IPS-NIHi7 (cell line): Measurements from ENCODE around the gene FASTKD2.
"Not testable (repeated sequence)": the region's sequence is repeated elsewhere in the genome, so short reads cannot be mapped to it uniquely, and the experiment has no call there.

Experiments used
- DNase-seq: peaks from one replicate; pipeline ENCODE4 v3.0.0; 2012; ENCODE audit warnings: mixed read lengths; ENCODE audit errors: extremely low spot score

Gene FASTKD2

DNA sequence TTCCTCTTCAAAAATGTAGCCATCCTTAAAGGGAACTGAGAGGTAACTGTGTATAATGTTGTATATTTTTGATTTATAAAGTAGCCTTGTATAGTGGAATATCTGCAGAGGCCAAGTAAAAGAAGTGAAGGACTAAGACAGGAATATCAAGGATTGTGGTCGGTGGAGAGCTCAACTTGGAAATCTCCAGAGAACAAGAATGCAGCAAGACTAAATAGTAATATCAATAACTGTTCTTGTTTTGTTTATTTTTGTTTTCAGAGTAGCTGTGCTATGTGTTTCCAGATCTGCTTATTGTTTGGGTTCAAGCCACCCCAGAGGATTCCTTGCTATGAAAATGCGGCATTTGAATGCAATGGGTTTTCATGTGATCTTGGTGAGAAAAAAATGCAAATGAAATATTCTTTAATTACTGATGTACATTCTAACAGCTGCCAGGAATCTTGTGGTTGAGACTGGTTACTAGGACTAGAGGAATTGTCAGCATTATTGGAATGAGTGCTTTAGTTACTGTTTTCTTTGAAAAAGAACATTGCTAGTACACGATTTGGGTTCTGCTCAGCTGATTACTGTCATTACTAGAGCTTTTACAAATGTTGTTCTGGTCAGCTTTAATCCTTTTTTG, 25.0 kb downstream of the FASTKD2 start:
- DNase-seq, result no peak

DNA sequence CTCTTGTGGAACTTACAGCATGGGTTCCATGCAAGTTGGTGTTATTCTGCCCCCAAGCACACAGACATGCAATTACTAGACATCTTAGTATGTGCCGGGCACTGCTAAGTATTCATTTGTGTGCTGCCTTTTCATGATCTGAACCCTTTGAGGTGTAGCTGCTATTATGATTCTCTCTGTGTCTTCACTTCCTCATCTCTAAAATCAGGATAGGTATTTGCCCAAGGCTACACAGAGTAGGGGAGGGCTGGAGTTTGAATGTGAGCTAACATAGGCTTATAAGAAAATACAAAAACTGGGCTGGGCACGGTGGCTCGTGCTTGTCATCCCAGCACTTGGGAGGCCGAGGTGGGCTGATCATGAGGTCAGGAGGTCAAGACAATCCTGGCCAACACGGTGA, 27.2 kb downstream of the FASTKD2 start:
- DNase-seq, result no peak

DNA sequence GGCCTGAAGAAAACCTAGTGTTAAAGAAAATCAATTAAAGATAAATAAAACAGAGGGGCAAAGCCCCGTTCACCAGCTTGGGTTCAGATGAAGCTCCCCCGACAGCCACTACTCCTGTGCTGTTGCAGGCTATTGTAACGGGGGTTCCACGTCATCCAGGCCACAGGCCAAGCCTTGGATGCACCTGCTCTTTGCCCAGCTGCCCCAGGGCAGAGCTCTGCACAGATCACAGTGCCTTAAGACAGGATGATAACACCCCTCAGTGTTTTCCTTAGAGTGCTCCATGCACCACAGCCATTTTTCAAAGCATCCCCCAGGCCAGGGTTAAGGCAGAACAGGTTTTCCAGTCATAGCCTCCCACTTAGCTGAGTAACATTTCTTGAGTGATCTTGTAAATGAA, 32.0 kb downstream of the FASTKD2 start:
- no peak for DNase-seq

DNA sequence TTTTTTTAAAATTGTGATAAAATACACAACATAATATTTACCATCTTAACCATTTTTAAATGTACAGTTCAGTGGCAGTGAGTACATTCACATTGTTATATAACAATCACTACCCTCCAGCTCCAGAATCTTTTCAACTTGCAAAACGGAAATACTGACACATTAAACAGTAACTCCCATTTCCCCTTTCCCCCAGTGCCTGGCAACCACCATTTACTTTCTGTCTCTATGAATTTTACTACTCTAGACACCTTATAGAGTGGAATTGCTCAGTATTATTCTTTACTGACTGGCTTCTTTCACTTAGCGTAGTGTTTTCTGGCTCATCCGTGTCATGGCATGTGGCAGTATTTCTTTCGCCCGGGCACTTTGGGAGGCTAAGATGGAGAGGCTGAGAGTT, 32.6 kb downstream of the FASTKD2 start:
- no peak for DNase-seq

DNA sequence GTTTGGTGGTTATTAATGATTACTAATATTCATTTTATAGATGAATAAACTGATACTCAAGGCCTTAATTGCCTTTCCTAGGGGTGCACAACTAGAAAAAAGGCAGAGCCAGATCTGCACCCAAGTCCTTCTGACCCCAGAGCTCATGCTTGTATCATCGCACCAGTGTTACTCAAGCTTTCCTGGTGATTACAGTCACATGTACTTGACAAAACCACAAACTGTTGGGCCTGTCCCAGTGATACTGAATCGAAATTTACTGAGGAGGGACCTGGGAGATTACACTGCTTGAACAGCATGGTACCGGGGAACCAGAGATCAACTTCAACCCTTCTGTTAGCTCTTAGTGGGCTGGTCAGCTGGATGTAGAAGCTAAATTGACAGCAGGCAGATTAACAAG, 33.7 kb downstream of the FASTKD2 start:
- DNase-seq, result no peak

DNA sequence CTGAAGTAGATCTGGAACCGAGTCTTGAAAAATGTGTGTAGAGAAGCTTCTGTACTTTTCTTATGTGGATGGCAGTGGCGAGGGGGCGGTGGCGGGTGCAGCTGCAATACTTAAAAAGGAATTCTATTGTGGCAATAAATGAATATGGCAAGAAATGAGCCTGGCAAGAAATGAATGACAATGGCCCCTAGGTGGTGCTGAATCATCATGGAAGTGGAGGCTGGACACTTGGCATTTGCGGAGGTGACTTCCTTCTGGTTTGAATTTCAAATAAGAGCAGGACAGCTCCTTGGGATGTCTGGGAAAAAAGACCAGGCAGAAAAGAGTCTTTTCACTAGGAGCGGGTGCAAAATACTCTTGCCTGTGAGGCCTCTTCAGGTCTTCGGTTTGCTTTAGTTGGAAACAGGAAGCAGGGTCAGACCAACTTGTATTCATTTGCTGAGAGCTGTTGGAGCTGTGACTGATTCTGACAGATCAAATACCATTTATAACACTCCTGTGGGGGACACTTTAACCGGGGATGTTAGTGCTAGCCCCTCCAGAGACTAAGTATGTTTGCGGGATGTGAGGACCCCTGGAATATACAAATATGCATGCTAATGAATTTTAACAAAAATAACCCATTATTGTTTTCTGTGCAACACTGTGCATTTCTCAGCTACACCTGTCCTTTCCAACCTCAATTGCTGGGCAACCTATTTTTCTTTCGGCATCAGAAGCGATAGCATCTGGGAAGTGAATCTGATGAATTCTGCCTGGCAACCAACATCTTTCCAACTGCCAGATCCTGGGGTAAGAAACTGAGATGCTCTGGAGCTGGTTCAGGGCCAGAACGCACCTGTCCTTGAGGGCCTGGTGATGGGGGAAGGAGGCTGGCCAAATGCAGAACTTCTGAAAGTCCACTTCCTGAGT, 35.4 kb downstream of the FASTKD2 start:
- DNase-seq, result peak; percentile 64

DNA sequence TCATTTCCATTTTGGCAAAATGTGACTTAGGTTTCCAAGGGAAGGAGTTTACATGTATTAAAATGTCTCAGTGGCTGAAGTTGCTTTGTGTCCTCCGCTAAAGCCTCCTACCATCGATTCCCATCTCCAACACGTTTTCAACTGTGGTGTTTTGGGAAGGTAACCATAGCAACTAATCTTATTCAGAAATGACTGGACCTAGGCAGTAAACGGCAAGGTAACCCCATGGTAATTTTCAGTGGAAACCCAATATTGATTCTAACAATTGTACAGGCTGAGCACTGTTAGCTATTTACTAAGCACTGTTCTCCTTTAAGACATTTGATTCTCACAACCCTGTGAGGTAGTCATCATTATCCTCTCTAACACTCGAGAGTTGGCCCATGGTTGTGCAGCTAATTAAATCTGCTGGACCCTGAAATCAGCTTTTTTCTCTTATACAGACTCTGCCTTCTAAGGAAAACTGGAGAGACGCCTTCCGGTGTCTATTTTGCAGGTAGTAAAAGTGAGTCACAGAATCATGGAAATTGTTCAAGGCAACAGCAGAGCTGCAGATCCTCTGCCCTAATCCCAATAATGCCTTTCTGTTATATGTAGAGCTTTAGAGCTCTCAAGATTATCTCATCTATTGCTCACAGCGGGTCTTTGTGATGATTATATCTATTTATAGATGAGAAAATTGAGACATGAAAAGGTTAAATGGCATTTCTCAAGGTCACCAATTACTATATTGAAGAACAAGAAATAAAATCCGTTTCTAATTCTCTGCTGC, 36.2 kb downstream of the FASTKD2 start:
- DNase-seq, result no peak

DNA sequence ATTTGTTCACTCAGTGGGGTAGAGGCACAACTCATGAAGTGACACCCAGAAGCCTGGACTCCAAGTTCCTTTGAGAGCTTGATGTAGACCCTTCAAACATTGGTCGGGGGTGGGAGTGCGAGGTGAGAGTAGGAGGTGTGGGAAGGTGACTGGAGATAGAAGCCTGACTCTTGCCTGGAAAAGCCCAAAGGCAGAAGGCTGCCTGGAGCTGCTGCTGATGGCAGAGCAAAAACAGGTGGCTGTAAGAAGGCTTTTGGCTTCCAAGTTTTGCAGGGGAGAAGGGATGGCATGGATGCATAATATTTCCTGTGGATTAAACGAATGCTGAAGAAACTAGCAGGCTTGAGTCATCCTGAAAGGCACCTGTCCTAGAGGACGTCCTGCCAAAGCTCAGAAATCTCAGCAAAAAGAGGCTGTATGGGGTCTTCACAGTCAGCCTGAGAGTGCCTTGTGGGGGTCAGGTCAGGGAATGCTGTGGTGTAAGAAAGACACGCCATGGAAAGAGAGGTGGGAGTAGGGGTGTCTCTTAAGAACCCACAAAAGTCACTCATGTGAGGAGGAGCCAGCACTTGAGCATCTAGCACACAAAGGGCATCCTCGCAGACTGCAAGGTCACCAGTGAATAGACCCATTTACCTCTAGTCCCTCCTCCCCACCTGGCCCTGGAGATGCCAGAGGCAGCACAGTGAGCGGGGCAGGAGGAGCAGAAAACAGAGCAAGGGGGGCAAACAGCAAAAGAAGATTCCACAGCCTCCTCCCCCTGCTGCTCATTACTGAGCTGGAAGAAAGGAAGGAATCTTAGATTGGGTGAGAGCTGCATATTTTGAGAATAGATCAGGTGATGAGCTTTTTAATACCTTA, 37.5 kb downstream of the FASTKD2 start:
- peak; percentile 18 for DNase-seq

DNA sequence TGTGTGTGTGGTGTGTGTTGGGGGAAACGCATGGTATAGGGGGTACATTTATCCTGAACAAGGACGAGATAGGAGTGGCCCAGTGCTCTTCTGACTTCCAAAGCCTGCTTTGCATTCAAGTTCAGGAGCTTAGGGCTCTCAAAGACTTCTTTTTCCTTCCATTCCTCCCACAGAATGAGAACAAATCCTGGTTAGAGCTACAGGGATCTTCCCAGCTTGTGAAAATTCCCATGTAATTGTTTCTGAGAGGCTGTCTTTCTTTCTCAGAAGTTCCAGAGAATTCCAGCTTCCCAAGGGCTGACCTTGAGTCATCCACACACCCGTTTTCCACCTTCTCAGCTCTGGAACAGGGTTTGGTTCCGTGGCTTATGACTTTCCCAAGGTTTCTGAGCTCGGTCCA, 38.9 kb downstream of the FASTKD2 start:
- DNase-seq, result no peak

DNA sequence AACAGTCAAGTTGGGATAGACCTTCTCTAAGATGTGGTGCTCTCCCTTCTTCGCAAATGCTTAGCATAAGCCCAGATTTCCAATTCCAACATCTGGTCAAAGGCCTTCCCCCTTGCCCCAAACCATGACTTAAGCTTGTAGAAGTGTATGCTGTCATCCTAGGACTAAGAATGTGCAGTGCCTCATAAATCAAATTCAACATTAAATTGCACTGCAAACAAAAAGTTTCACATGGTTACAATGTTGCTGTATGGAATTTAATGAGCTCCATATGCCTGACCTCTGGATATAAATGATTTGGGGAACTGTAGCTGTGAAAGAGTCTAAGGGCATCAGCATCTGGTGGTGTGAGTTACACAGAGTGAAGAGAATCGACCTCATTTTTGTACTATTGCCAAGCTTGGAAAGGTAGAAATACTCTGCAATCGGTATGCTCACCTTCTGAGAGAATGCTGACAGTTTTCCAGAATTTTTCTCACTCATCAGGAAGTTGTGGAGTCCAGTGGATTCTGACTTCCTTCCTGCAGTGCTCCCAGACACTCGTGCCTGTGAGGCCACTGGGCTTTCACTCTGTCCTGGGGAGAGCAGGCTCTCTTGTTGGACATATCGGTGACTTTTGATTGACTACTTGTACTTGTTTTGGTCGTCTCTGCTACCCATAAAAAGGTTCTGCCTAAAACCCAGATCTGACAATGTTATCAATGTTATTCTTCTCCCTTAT, 40.6 kb downstream of the FASTKD2 start:
- no peak for DNase-seq

DNA sequence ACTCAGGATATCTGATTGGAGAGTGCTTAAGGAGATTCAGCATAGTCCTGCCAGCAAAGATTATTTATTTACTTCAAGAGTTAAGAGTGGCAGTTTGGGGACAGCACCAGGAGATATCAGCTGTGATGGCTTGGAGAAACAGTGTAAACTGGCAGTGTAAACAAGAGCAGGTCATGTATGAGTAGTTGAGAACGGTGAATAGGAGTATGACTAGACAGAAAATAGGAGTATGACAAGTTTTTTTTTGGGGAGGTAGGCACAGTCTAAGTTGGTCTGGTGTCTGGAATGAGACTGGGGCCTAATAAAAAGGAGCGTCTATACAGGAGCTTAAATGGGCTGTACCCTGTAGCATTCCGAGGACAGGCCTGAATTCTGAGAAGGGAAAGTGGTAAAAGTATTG, 42.2 kb downstream of the FASTKD2 start:
- not testable (repeated sequence) for DNase-seq

DNA sequence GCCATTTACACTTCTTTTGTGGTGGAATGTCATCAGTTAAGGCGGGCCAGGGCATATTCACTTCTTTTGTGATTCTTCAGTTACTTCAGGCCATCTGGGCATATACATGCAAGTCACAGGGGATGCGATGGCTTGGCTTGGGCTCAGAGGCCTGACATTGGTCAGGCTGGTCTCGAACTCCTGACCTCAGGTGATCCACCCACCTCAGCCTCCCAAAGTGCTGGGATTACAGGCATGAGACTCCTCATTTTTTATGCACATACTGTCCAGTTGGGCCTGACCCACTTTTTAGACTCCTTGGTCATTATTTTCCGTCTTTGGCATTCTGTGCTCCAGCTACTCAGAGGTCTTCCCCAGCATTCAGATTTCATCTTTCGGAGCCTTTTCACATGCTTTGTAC, 47.1 kb downstream of the FASTKD2 start:
- not testable (repeated sequence) for DNase-seq

DNA sequence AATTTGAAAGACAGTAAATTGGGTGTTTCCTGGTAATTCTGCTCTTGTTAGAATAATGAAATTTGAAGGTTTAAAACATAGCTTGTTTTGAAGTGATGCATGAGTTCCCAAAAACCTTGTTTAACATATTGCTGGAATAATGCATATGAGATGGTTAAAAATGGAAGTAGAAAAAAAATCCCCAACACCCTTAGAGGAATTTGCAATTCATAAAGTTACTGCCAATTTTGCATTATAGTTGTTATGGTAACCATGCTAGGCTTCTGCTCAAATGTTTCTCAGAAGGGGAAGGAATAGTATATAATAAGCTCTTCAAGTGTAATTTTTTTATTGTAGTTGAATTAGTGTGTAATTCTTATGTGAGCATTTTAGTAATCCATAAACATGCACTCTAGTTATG, 49.1 kb downstream of the FASTKD2 start:
- DNase-seq, result no peak

DNA sequence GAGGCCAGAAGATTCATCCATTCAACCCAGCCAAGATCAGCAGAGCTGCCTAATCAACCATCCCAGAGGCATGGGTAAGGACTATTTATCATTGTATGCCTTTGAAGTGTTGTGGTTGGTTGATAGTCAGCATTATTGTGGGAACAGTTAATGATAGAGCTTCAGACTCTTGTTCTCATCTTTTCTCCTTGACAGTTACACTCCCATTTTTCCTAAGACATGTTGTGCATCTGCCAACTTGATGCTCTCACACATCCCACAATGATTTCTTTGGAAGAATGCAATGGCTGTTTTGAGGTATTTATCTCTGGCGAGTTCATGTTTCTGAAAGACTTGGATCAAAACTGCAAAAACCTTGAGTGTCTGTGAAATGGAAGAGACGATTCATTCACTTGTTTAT, 55.4 kb downstream of the FASTKD2 start:
- DNase-seq, result no peak

DNA sequence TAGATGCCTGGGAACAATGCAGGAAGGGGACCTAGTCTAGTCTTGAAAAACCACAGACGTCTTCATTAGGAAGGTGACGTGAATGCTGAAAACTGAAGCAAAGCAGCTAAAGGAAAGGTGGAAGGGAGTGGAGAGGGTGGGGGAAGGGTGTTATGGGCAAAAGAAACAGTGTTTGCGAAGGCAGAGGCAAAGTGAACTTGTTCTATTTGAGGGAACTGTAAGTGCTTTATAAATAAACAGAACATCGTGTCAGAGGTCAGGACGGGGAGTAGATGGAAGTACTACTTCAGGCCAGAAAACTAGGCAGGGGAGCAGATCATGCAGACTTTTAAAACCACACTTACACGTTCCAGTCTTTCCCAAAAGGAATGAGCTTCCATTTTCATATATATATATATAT, 57.8 kb downstream of the FASTKD2 start:
- DNase-seq, result no peak

DNA sequence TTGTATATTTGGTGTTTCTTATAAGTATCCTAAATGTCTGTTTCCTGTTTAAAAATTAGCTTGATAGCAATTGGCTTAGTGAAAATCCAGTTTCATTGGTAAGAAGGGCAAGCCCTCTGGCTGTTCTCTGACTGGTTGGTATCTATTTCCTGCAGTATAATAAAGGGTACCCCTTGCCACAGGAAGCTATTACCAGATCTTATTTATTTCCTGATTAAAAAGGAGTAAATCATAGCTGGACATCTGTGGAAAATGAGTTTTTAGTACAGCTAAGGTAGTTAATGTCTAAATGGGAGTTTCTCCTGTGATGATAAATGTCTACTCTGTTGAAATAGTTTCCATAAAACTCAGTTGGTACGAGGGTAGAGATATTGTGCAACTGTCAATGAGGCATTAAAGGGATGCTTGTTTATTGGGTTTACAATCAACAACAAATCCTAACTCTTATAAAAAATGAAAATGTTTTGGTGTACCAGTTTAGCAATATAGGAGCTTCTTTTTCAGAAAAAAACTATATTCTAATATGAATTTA, 58.7 kb downstream of the FASTKD2 start:
- DNase-seq, result no peak

DNA sequence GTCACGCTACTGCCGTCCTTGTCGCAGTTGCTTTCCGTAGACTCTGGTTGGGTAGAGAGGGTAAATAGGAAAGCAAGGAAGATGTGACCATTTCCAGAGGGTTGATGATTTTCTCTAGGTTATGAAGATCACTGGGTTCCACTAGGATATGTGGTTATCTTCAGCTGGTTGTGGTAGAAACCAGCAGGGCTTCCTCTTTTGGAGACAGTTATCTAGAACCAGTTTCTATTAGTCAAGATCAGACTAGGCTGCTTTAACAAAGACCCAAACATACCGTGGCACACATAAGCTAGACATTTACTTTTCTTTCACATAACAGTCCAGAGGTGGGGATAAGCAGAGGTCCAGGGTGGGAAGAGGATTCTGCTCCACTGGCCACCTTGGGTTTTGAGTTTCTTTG, 59.6 kb downstream of the FASTKD2 start:
- DNase-seq, result no peak

DNA sequence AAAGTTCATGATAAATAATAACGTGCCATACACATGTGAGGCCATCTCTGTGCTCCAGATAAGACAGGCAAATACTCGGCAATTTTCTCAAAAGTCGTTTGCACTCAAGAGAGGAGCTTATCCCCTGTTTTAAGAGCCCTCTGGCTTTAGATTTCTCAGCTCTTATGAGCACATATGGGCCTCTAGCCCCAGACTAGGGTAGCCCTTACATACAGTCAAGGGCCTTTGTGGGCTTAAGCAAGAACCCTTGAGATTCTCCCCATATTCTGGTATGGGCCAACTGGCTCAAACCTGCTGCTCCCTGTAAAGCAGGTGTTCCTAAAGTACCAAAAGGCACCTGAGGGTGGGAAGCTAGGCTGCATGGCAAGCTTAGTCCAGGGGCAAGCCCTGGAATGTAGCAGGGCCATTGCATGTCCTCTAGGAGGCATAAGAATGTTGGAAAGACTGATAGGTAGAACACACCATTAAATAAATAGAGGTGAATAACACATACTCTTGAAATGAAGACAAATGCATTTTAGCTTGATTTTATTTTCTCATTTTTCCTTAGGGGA, 66.1 kb downstream of the FASTKD2 start:
- DNase-seq, result peak; percentile 27

DNA sequence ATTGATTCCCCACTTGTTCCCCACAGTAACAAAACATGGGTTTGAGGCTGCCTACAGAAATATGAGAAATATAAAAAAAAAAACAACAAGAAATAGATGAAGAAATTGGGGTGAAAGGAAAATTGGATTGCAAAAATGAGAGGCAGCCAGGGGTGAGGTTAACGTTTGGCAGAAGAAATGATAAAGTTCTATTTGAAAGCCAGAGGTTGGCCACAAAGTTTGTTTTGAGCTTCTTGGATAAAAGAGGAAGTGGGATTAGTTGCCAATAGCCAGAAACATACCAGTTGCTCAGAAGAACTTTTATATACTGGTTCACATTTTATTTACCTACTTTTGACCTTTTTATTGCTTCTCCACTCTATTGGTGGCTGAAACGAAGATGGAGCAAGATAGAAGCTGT, 67.5 kb downstream of the FASTKD2 start:
- DNase-seq, result no peak

DNA sequence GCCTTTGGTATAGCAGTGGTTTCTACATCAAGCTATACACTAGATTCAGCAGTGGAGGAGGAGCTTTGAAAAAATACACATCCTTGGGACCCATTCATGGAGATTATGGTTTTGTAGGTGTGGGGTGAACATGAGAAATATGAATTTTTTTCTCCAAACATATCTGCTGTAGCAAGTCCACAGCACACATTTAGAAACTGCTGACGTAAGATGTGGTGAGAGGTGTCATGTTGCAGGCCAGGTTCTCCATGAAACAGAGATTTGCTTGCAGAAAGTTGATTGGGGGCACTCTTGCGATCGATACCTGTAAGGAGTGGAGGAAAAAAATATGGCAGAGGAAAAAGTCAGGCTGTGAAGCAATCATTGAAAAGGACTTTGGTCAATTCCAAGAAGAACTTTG, 67.9 kb downstream of the FASTKD2 start:
- no peak for DNase-seq
